ENCODE data around the gene TTC24.
"Not testable (repeated sequence)": the region's sequence is repeated elsewhere in the genome, so short reads cannot be mapped to it uniquely, and the experiment has no call there.

TTC24 gene

GRCh38 chr1:156623946-156624813 is 44.7 kb downstream of the TTC24 start:
- no peaks in the 10 kb centered on the region for H3K36me3 ChIP-seq (ENCODE audit: control insufficient read depth, insufficient read depth, low read length)
- no peaks in the 10 kb centered on the region for H3K9me3 ChIP-seq (ENCODE audit: control insufficient read depth, low read length)
- no peak overlapping the region for H3K4me3 ChIP-seq (ENCODE audit: low read length)
- H3K27me3 ChIP-seq (ENCODE audit: control insufficient read depth, insufficient read depth, low read length): peaks cover 78% of the 10 kb centered on the region
- H3K9ac ChIP-seq (ENCODE audit: low read length): no peak overlapping the region
- H3K4me1 ChIP-seq (ENCODE audit: control insufficient read depth, insufficient read depth, low read length): peaks cover 20% of the 10 kb centered on the region

GRCh38 chr1:156624814-156625435 is 45.4 kb downstream of the TTC24 start:
- peaks cover 20% of the 10 kb centered on the region for H3K4me1 ChIP-seq (ENCODE audit: control insufficient read depth, insufficient read depth, low read length)
- H3K9ac ChIP-seq (ENCODE audit: low read length): no peak overlapping the region
- H3K27me3 ChIP-seq (ENCODE audit: control insufficient read depth, insufficient read depth, low read length): peaks cover 71% of the 10 kb centered on the region
- no peaks in the 10 kb centered on the region for H3K36me3 ChIP-seq (ENCODE audit: control insufficient read depth, insufficient read depth, low read length)
- H3K4me3 ChIP-seq (ENCODE audit: low read length): no peak overlapping the region
- H3K9me3 ChIP-seq (ENCODE audit: control insufficient read depth, low read length): no peaks in the 10 kb centered on the region

GRCh38 chr1:156625436-156626078 is 46.0 kb downstream of the TTC24 start:
- H3K4me3 ChIP-seq (ENCODE audit: low read length): no peak overlapping the region
- no peaks in the 10 kb centered on the region for H3K9me3 ChIP-seq (ENCODE audit: control insufficient read depth, low read length)
- H3K27me3 ChIP-seq (ENCODE audit: control insufficient read depth, insufficient read depth, low read length): peaks cover 73% of the 10 kb centered on the region
- H3K36me3 ChIP-seq (ENCODE audit: control insufficient read depth, insufficient read depth, low read length): no peaks in the 10 kb centered on the region
- no peak overlapping the region for H3K9ac ChIP-seq (ENCODE audit: low read length)
- peaks cover 20% of the 10 kb centered on the region for H3K4me1 ChIP-seq (ENCODE audit: control insufficient read depth, insufficient read depth, low read length)

- Histone ChIP-seq H3K4me3 (ENCODE audit: low read length) (no peak overlapping the region), H3K9me3 (ENCODE audit: control insufficient read depth, low read length) (no peaks in the 10 kb centered on the region), H3K27me3 (ENCODE audit: control insufficient read depth, insufficient read depth, low read length) (peaks cover 68% of the 10 kb centered on the region)
Measured at GRCh38 chr1:156626079-156626438, 46.5 kb downstream of the TTC24 start.

GRCh38 chr1:156627313-156627880 is 47.9 kb downstream of the TTC24 start:
- H3K9ac ChIP-seq (ENCODE audit: low read length): no peak overlapping the region
- H3K4me3 ChIP-seq (ENCODE audit: low read length): no peak overlapping the region
- peaks cover 20% of the 10 kb centered on the region for H3K4me1 ChIP-seq (ENCODE audit: control insufficient read depth, insufficient read depth, low read length)
- peaks cover 66% of the 10 kb centered on the region for H3K27me3 ChIP-seq (ENCODE audit: control insufficient read depth, insufficient read depth, low read length)
- H3K36me3 ChIP-seq (ENCODE audit: control insufficient read depth, insufficient read depth, low read length): no peaks in the 10 kb centered on the region
- no peaks in the 10 kb centered on the region for H3K9me3 ChIP-seq (ENCODE audit: control insufficient read depth, low read length)

More at GRCh38 chr1:156626079-156626438, 46.5 kb downstream of the TTC24 start:
- Histone ChIP-seq H3K4me1 (ENCODE audit: control insufficient read depth, insufficient read depth, low read length) (peaks cover 20% of the 10 kb centered on the region), H3K36me3 (ENCODE audit: control insufficient read depth, insufficient read depth, low read length) (no peaks in the 10 kb centered on the region), H3K9ac (ENCODE audit: low read length) (no peak overlapping the region)

- no peak overlapping the region for H3K9ac ChIP-seq (ENCODE audit: low read length)
- H3K36me3 ChIP-seq (ENCODE audit: control insufficient read depth, insufficient read depth, low read length): no peaks in the 10 kb centered on the region
- no peak overlapping the region for H3K4me3 ChIP-seq (ENCODE audit: low read length)
- no peaks in the 10 kb centered on the region for H3K9me3 ChIP-seq (ENCODE audit: control insufficient read depth, low read length)
- H3K27me3 ChIP-seq (ENCODE audit: control insufficient read depth, insufficient read depth, low read length): peaks cover 61% of the 10 kb centered on the region
- H3K4me1 ChIP-seq (ENCODE audit: control insufficient read depth, insufficient read depth, low read length): peaks cover 8% of the 10 kb centered on the region
Measured at GRCh38 chr1:156629823-156630449, 50.4 kb downstream of the TTC24 start.

GRCh38 chr1:156631152-156631551 is 51.6 kb downstream of the TTC24 start:
- H3K9me3 ChIP-seq (ENCODE audit: control insufficient read depth, low read length); H3K4me1 ChIP-seq (ENCODE audit: control insufficient read depth, insufficient read depth, low read length); H3K4me3 ChIP-seq (ENCODE audit: low read length); H3K9ac ChIP-seq (ENCODE audit: low read length); H3K36me3 ChIP-seq (ENCODE audit: control insufficient read depth, insufficient read depth, low read length): not testable (repeated sequence)
- H3K27me3 ChIP-seq (ENCODE audit: control insufficient read depth, insufficient read depth, low read length): peaks cover 51% of the 10 kb centered on the region

GRCh38 chr1:156632355-156632754 is 52.8 kb downstream of the TTC24 start:
- Histone ChIP-seq H3K4me1 (ENCODE audit: control insufficient read depth, insufficient read depth, low read length) (no peaks in the 10 kb centered on the region), H3K4me3 (ENCODE audit: low read length) (no peak overlapping the region), H3K9me3 (ENCODE audit: control insufficient read depth, low read length) (no peaks in the 10 kb centered on the region), H3K27me3 (ENCODE audit: control insufficient read depth, insufficient read depth, low read length) (peaks cover 44% of the 10 kb centered on the region), H3K9ac (ENCODE audit: low read length) (no peak overlapping the region), H3K36me3 (ENCODE audit: control insufficient read depth, insufficient read depth, low read length) (no peaks in the 10 kb centered on the region)
